HCT116 (cell line): Measurements from ENCODE around the gene MEIOB.

Experiments used
- EGR1 ChIP-seq: IDR thresholded peaks from 2 replicates; pipeline ENCODE4 v1.6.1; 2012; ENCODE audit warnings: low read depth
- JUND ChIP-seq: IDR thresholded peaks from 2 replicates; pipeline ENCODE4 v1.6.1; 2012
- POLR2A ChIP-seq: IDR thresholded peaks from 2 replicates; pipeline ENCODE4 v1.7.0; 2011; ENCODE audit warnings: borderline replicate concordance; ENCODE audit not compliant: insufficient read depth, insufficient read length; ENCODE audit errors: extremely low read depth
- POLR2AphosphoS5 ChIP-seq: IDR thresholded peaks from 2 replicates; pipeline ENCODE4 v1.6.1; 2011; ENCODE audit warnings: mild to moderate bottlenecking, low read depth, low read length, moderate library complexity
- RAD21 ChIP-seq: IDR thresholded peaks from 2 replicates; pipeline ENCODE4 v1.6.1; 2012; ENCODE audit warnings: low read depth, mild to moderate bottlenecking
- SP1 ChIP-seq: IDR thresholded peaks from 2 replicates; pipeline ENCODE4 v1.6.1; 2012; ENCODE audit warnings: low read depth
- TF ChIP-seq, protein P1 (sequence below), 3 experiments: fragments of 200-600 bp in 1 of 3; sonication (generic) in 1 of 3; IDR thresholded peaks in 2 of 3; conservative IDR thresholded peaks in 1 of 3; 2 replicates each; pipeline ENCODE4 v1.5.1; 2012 to 2017; ENCODE audit warnings: low read depth in 2 of 3, low read length in 2 of 3, antibody characterized with exemption in 1 of 3, borderline replicate concordance in 1 of 3, control low read depth in 1 of 3, mild to moderate bottlenecking in 1 of 3, mixed read lengths in 1 of 3, mixed run types in 1 of 3, moderate library complexity in 1 of 3; ENCODE audit not compliant: insufficient read depth in 1 of 3
- TF ChIP-seq, protein P2 (sequence below): IDR thresholded peaks from 2 replicates; pipeline ENCODE4 v1.6.1; 2012; ENCODE audit warnings: low read depth

DNA sequence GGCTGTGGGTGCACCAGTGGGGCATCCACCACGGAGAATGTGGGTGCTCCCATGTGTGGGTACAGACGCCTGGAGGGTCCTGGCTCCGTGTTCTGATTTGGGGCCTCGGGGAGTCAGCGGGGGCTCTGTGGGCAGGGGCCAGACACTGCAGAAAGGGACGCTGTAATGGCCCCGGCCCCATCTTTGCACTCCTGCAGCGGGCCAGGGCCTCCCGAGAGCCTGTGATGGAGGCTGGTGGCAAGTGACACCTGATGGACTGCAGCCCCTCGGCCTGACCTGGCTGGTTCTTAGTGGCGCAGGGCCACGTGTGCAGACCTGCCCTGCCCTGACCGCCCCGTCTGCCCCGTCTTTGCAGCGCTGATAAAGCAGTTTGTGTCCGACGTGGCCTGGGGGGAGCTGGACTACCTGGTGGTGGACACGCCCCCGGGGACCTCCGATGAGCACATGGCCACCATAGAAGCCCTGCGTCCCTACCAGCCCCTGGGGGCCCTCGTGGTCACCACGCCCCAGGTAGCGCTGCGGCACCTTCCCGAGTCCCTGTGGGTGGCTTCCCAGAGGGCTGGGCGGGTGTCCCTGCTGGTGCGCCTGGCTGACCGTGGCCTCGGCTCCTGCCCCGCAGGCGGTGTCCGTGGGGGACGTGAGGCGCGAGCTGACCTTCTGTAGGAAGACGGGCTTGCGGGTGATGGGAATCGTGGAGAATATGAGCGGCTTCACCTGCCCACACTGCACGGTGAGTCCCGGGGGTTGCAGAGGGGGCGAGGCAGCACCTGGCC, 84.5 kb downstream of the MEIOB start:
- no peak for TF ChIP-seq EGR1
- no peak for TF ChIP-seq SP1
- no peak for TF ChIP-seq JUND
- TF ChIP-seq, protein P1, sequence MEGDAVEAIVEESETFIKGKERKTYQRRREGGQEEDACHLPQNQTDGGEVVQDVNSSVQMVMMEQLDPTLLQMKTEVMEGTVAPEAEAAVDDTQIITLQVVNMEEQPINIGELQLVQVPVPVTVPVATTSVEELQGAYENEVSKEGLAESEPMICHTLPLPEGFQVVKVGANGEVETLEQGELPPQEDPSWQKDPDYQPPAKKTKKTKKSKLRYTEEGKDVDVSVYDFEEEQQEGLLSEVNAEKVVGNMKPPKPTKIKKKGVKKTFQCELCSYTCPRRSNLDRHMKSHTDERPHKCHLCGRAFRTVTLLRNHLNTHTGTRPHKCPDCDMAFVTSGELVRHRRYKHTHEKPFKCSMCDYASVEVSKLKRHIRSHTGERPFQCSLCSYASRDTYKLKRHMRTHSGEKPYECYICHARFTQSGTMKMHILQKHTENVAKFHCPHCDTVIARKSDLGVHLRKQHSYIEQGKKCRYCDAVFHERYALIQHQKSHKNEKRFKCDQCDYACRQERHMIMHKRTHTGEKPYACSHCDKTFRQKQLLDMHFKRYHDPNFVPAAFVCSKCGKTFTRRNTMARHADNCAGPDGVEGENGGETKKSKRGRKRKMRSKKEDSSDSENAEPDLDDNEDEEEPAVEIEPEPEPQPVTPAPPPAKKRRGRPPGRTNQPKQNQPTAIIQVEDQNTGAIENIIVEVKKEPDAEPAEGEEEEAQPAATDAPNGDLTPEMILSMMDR (IDR thresholded peaks at IDR 0.05 in 2 of 3, conservative IDR thresholded peaks at IDR 0.05 in 1 of 3; ENCODE audit: borderline replicate concordance in 1 of 3, insufficient read depth in 1 of 3, low read depth in 2 of 3, low read length in 2 of 3) = no peak
- TF ChIP-seq POLR2AphosphoS5 = no peak
- no peak for TF ChIP-seq RAD21
- TF ChIP-seq POLR2A = no peak
- TF ChIP-seq, protein P2, sequence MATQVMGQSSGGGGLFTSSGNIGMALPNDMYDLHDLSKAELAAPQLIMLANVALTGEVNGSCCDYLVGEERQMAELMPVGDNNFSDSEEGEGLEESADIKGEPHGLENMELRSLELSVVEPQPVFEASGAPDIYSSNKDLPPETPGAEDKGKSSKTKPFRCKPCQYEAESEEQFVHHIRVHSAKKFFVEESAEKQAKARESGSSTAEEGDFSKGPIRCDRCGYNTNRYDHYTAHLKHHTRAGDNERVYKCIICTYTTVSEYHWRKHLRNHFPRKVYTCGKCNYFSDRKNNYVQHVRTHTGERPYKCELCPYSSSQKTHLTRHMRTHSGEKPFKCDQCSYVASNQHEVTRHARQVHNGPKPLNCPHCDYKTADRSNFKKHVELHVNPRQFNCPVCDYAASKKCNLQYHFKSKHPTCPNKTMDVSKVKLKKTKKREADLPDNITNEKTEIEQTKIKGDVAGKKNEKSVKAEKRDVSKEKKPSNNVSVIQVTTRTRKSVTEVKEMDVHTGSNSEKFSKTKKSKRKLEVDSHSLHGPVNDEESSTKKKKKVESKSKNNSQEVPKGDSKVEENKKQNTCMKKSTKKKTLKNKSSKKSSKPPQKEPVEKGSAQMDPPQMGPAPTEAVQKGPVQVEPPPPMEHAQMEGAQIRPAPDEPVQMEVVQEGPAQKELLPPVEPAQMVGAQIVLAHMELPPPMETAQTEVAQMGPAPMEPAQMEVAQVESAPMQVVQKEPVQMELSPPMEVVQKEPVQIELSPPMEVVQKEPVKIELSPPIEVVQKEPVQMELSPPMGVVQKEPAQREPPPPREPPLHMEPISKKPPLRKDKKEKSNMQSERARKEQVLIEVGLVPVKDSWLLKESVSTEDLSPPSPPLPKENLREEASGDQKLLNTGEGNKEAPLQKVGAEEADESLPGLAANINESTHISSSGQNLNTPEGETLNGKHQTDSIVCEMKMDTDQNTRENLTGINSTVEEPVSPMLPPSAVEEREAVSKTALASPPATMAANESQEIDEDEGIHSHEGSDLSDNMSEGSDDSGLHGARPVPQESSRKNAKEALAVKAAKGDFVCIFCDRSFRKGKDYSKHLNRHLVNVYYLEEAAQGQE = no peak
